HepG2 (cell line): ENCODE data around the gene NXPE3. TPM values are rescaled to one million over a fixed set of nuclear protein-coding genes. Genes with fewer than 3 reads are reported as not detected.
A peak's percentile ranks its signal among the peaks of the same experiment; 100 is the strongest.

Experiments
- BCL6 ChIP-seq: IDR thresholded peaks from 2 replicates; pipeline ENCODE4 v1.6.1; 2016; ENCODE audit warnings: missing genetic modification reagents, missing compliant biosample characterization
- DDIT3 ChIP-seq: sonication (generic); formaldehyde crosslinking; IDR thresholded peaks from 2 replicates; pipeline ENCODE4 v1.4.0; 2020; ENCODE audit warnings: mild to moderate bottlenecking, missing genetic modification reagents
- EZH2 ChIP-seq: conservative IDR thresholded peaks from 2 replicates; pipeline ENCODE4 v1.6.1; 2012; ENCODE audit warnings: mild to moderate bottlenecking, low read depth, low read length, moderate library complexity
- HNF4G ChIP-seq, 2 experiments: sonication (generic) in 1 of 2; formaldehyde crosslinking in 1 of 2; IDR thresholded peaks; 2 replicates each; pipeline versions ENCODE4 v1.4.0 to v1.6.1; 2011 to 2020; ENCODE audit warnings: borderline replicate concordance in 2 of 2, low read depth in 2 of 2, mild to moderate bottlenecking in 2 of 2, low read length in 1 of 2, missing genetic modification reagents in 1 of 2, moderate library complexity in 1 of 2
- KLF9 ChIP-seq: IDR thresholded peaks from 2 replicates; pipeline ENCODE4 v1.6.1; 2016; ENCODE audit warnings: low read depth
- MAFG ChIP-seq: sonication (generic); formaldehyde crosslinking; IDR thresholded peaks from 2 replicates; pipeline ENCODE4 v1.5.1; 2020; ENCODE audit warnings: mild to moderate bottlenecking, missing genetic modification reagents
- MED8 ChIP-seq: sonication (generic); formaldehyde crosslinking; IDR thresholded peaks from 2 replicates; pipeline ENCODE4 v1.8.1; 2023; ENCODE audit warnings: mild to moderate bottlenecking, missing genetic modification reagents; ENCODE audit not compliant: insufficient replicate concordance
- MZF1 ChIP-seq: sonication (generic); formaldehyde crosslinking; IDR thresholded peaks from 2 replicates; pipeline ENCODE4 v1.8.1; 2023; ENCODE audit warnings: mild to moderate bottlenecking, missing genetic modification reagents, borderline replicate concordance
- NR0B2 ChIP-seq: sonication (generic); formaldehyde crosslinking; IDR thresholded peaks from 2 replicates; pipeline ENCODE4 v1.4.0; 2020; ENCODE audit warnings: mild to moderate bottlenecking, missing genetic modification reagents
- POLR2AphosphoS2 ChIP-seq: IDR thresholded peaks from 2 replicates; pipeline ENCODE4 v1.6.1; 2011; ENCODE audit warnings: low read depth, low read length, improper control_type of control experiment
- THRA ChIP-seq: sonication (generic); formaldehyde crosslinking; IDR thresholded peaks from 2 replicates; pipeline ENCODE4 v1.4.0; 2020; ENCODE audit warnings: missing genetic modification reagents, borderline replicate concordance
- ZBTB10 ChIP-seq: sonication (generic); formaldehyde crosslinking; IDR thresholded peaks from 2 replicates; pipeline ENCODE4 v1.4.0; 2020; ENCODE audit warnings: missing genetic modification reagents, borderline replicate concordance
- ZBTB2 ChIP-seq: sonication (generic); formaldehyde crosslinking; IDR thresholded peaks from 2 replicates; pipeline ENCODE4 v1.8.0; 2022; ENCODE audit warnings: low read depth, missing genetic modification reagents
- ZKSCAN5 ChIP-seq: sonication (generic); formaldehyde crosslinking; IDR thresholded peaks from 2 replicates; pipeline ENCODE4 v1.5.1; 2020; ENCODE audit warnings: mild to moderate bottlenecking, missing genetic modification reagents
- ZNF136 ChIP-seq: sonication (generic); formaldehyde crosslinking; IDR thresholded peaks from 2 replicates; pipeline ENCODE4 v1.8.1; 2022; ENCODE audit warnings: low read depth, mild to moderate bottlenecking, moderate library complexity, missing genetic modification reagents
- ZNF570 ChIP-seq: sonication (generic); formaldehyde crosslinking; IDR thresholded peaks from 2 replicates; pipeline ENCODE4 v1.4.0; 2020; ENCODE audit warnings: mild to moderate bottlenecking, missing genetic modification reagents, borderline replicate concordance
- ZSCAN29 ChIP-seq: sonication (generic); formaldehyde crosslinking; conservative IDR thresholded peaks from 2 replicates; pipeline ENCODE4 v1.4.0; 2020; ENCODE audit warnings: mild to moderate bottlenecking, missing genetic modification reagents
- ZUFSP ChIP-seq: sonication (generic); formaldehyde crosslinking; IDR thresholded peaks from 2 replicates; pipeline ENCODE4 v1.9.0; 2021; ENCODE audit warnings: missing genetic modification reagents, mild to moderate bottlenecking, borderline replicate concordance
- polyA plus RNA-seq, 8 experiments: library from polyadenylated mRNA; depleted of rRNA in 3 of 8; stranded (reverse) in 7 of 8; unstranded in 1 of 8; fragments of >200 nt; fragmentation: Illumina TruSeq in 4 of 8; extraction: Trizol in 4 of 8; gene quantifications; 2 replicates each; pipeline versions ENCODE4 v1.2.1 to v1.2.3, GENCODE V29; 2011 to 2016; ENCODE audit warnings: low read depth in 4 of 8, missing spikeins in 1 of 8, mixed read lengths in 1 of 8; ENCODE audit not compliant: insufficient read depth in 1 of 8
- total RNA-seq, 5 experiments: library from RNA; depleted of rRNA; stranded (reverse); fragments of >200 nt; fragmentation: Illumina TruSeq; extraction: Trizol; gene quantifications; 2 replicates each; pipeline ENCODE4 v1.2.3, GENCODE V29; 2016; ENCODE audit warnings: low read depth in 1 of 5

The NXPE3 gene
- total and polyA plus RNA-seq, 2 of the 13 experiments (the other 11 are each of a cell fraction or from before 2014, with no cell fraction given): 3.5 to 4.7 TPM

GRCh38 chr3:101779047-101779821, at the start of gene NXPE3 (continued):
- TF ChIP-seq ZUFSP (CRISPR knock-in tag): no peak
- TF ChIP-seq HNF4G (IDR thresholded peaks at IDR 0.05; ENCODE audit: borderline replicate concordance, low read depth, low read length): no peak
- no peak for TF ChIP-seq HNF4G (CRISPR knock-in tag; IDR thresholded peaks at IDR 0.05; ENCODE audit: borderline replicate concordance, low read depth)
- TF ChIP-seq MED8 (CRISPR knock-in tag): peak; percentile 63
- peak; percentile 48; the same call in 1 of the 2 replicates for TF ChIP-seq ZNF136
- TF ChIP-seq EZH2: no peak
- no peak for TF ChIP-seq MZF1
- no peak for TF ChIP-seq ZNF570 (CRISPR knock-in tag)
- TF ChIP-seq BCL6 (CRISPR knock-in tag): peak; percentile 17
- no peak for TF ChIP-seq MAFG
- no peak for TF ChIP-seq POLR2AphosphoS2
- no peak; the same call in 1 of the 2 replicates for TF ChIP-seq ZKSCAN5 (CRISPR knock-in tag)
- TF ChIP-seq NR0B2 (CRISPR knock-in tag): peak; percentile 67; the same call in 1 of the 2 replicates
- no peak for TF ChIP-seq KLF9 (CRISPR knock-in tag)
- no peak for TF ChIP-seq ZSCAN29
- TF ChIP-seq ZBTB2 (CRISPR knock-in tag): no peak
- peak; percentile 53; the same call in 1 of the 2 replicates for TF ChIP-seq ZBTB10 (CRISPR knock-in tag)
- no peak for TF ChIP-seq DDIT3 (CRISPR knock-in tag)
- TF ChIP-seq THRA: no peak; the same call in 1 of the 2 replicates
